NCI-H345 treated with DMSO at 0.1 percent for 48 hours (cell line): ENCODE measurements around the gene HPSE.
"Not testable (repeated sequence)": the region's sequence is repeated elsewhere in the genome, so short reads cannot be mapped to it uniquely, and the experiment has no call there.

Experiments used
- DNase-seq: peaks from one replicate; lab custom pipeline; 2025; ENCODE audit not compliant: unreplicated experiment; lab: John Stamatoyannopoulos, UW

HPSE gene

DNA sequence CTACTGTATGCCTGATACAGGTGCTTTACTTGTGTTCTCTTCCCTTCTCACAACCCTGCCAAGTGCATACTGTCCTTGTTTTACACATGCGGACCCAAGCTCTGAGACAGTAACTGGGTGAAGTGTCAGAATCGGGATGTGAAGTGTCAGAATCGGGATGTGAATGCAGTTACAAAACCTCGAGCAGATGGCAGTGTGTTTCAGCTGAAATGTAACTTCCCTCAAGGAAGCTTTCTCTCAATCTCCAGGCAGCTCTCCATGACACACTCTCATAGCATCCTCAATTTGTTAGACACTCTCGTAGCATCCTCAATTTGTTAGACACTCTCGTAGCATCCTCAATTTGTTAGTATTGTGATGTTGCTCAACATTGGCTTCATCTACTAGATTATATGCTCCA, 1.1 kb upstream of the HPSE start:
- no peak for DNase-seq

GRCh38 chr4:83331956-83332355, 2.7 kb downstream of the HPSE start:
- DNase-seq, result no peak

GRCh38 chr4:83329521-83330110, 5.0 kb downstream of the HPSE start:
- no peak for DNase-seq

GRCh38 chr4:83328521-83329187, 6.0 kb downstream of the HPSE start:
- DNase-seq, result no peak

GRCh38 chr4:83326546-83326945, 8.1 kb downstream of the HPSE start:
- DNase-seq, result no peak

DNA sequence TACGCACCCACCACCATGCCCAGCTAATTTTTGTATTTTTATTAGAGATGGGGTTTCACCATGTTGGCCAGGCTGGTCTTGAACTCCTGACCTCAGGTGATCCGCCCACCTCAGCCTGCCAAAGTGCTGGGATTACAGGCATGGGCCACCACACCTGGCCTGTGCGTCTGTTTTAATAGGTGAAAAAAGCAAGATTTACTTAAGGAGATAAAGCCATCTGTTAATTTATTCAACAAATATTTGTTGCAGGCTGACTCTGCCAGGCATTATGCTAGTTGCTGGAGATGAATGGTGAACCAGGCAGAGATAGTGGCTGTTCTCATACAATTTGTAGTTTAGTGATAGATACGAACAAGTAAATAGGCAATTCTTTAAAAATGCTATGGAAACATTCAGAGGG, 9.3 kb downstream of the HPSE start:
- DNase-seq, result not testable (repeated sequence)

DNA sequence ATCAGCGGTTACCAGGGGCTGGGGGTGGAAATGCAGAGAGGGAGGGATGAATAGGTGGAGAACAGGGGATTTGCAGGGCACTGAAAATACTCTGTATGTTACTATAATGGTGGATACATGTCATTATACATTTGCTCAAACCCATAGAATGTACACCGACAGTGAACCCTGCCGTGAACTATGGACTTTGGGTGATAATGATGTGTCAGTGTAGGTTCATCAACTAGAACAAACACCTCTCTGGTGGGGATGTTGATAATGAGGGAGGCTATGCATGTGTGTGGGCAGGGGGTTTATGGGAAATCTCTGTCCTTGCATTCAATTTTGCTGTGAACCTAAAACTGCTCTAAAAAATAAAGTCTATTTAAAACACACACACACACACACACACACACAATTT, 11.5 kb downstream of the HPSE start:
- no peak for DNase-seq

DNA sequence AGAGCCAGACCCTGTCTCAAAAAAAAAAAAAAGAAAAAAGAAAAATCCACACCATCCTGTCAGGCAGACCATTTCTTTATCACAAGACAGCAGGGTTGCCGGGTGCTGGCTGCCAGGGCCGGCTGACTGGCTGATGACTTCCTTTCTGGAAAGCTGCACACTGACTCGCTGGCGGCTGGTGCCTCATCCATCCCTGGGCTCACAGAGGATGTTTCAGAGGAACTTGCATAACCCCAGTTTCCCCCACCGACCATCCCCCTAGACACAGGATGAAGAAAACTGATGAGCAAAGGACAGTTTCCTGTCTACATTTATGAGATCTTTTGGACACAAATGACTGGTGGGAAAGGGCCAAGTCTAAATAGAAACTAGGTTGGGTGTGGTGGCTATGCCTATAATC, 14.1 kb downstream of the HPSE start:
- DNase-seq, result no peak

DNA sequence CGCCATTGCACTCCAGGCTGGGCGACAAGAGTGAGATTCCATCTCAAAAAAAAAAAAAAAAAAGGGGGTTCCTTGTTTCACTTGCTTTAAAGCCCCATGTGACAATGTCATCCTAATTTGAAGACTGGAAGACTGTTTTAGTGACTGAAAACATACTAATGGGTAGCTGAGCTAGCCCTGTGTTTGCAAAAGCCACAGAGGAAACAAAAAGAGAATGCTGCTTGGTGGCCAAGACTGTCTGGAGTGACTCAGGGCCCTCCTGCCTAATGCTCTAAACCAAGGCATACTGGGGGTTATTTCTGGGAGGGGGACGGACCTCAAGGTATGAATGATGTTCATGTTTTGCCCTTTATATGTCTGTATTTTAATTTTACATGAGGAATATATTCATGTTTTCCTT, 16.0 kb downstream of the HPSE start:
- no peak for DNase-seq

DNA sequence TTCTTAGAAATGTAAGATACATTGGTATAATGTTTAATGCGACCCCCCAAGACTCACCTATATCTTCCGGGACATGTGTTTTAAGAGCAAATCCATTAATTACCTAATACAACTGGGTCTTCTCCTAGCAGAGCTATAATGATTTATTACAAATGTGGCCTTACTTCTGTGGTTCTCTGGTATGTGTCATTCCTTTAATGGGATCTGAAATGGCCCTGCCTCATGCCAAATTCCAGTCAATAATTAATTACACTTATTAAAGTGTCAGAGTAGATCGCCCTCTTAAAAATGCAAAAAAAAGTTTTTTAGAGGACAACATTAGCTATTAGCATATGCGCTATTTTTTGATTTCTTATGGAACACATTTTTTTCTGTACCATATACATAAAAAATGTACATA, 17.0 kb downstream of the HPSE start:
- no peak for DNase-seq

- no peak for DNase-seq
Observed at GRCh38 chr4:83316459-83317165, 18.0 kb downstream of the HPSE start.

- DNase-seq, result no peak
Observed at GRCh38 chr4:83315341-83315870, 19.2 kb downstream of the HPSE start.

DNA sequence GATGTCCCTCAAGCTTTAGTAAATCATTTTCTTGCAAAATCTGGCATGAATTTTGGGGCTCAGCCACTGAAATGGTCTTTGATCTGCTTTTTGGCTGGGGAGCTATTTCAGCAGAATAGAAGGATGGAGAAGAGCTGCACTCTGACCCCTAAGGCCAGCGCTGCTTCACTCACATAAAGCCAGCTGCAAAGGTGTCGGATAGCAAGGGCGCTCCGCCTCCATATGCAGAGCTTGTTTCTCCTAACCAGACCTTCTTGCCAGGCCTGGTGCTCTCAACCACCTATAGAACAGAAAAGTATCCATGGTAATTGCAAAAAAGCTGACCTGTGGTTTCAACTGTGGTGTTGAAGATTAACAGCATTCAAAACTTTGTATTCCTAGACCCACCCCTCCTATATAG, 26.0 kb downstream of the HPSE start:
- no peak for DNase-seq

DNA sequence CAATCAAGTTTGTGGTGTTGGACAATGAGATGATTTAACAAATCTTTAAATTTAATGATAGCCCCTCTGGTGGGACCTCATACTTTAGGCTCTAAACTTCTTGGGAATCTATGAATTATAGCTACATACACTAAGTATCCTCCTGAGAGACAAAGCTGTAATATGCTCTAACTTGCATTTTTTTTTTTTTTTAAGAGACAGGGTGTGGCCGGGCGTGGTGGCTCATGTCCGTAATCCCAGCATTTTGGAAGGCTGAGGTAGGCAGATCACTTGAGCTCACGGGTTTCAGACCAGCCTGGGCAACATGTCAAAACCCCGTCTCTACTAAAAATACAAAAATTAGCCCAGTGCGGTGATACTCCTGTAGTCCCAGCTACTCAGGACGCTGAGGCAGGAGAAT, 26.7 kb downstream of the HPSE start:
- DNase-seq, result no peak

DNA sequence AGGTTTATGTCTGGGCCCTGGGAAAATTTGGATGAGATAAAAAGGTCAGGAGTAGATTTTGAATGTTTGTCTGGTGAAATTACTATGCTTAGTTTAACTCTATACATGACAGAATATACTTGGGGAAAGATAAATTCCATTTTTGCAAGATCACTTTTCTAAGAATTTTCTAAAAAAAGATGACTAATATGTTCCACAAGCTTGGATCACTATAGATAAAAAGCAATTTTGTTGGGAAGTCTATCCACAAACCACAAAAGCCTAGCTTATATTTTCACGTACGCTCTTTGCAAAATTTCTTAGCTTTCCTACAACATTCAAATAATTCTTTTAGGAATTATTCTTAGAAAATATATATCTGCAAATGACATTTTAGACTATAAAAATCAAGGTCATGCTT, 29.5 kb downstream of the HPSE start:
- DNase-seq, result no peak

- no peak for DNase-seq
Observed at GRCh38 chr4:83297548-83298260, 36.9 kb downstream of the HPSE start.

DNA sequence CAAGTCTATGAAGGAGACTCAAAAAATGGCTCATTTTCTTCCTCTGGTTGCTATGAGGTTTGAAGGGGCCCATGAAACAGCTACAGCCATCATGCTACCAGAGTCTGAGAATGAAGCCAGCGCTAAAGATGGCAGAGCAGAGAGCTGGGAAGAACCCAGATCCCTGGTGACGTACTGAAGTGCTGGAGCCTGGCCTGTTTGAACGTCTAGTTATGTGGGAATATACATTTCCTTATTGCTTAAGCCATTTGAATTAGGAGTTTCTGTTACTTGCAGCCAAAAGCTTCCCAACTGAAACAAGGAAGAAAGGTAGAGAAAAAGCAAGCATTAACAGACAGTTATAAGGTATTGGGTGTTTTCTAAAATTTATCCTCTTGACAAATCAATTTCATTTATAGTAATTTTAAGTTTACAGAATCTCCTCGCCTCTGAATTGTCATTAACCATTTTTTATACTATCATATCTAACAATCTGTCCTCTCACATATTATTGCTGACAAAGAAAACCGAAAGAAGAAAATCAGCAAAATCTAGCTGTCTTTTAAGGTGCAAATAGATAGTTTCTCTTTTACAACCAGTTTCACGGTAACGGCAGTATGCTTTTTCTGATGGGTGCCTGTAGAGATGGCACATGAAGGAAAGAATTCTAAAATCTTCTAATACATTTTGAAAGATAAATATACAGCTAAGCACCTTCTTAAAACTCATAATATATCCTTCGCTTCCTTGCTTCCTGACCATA, 41.2 kb downstream of the HPSE start:
- DNase-seq, result no peak

DNA sequence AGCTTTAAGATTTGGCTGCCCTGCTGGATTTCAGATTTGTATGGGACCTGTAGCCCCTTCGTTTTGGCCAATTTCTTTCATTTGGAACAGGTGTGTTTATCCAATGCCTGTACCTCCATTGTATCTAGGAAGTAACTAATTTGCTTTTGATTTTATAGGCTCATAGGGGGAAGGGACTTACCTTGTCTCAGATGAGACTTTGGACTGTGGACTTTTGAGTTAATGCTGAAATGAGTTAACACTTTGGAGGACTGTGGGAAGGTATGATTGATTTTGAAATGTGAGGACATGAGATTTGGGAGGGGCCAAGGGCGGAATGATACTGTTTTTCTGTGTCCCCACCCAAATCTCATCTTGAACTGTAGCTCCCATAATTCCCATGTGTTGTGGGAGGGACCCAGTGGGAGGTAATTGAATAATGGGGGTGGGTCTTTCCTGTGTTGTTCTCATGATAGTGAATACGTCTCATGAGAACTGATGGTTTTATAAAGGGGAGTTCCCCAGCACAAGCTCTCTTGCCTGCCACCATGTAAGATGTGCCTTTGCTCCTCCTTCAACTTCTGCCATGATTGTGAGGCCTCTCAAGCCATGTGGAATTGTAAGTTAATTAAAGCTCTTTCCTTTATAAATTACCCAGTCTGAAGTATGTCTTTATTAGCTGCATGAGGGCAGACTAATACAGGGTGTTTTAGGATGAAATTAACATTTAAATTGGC, 44.4 kb downstream of the HPSE start:
- DNase-seq, result not testable (repeated sequence)

GRCh38 chr4:83288381-83288780, 46.3 kb downstream of the HPSE start:
- DNase-seq, result not testable (repeated sequence)

GRCh38 chr4:83285055-83285407, 49.6 kb downstream of the HPSE start:
- DNase-seq, result no peak
